HG03196 (cell line): Measurements from ENCODE around the gene ETV5.

Experiments used
- ATAC-seq: cut with Tn5 transposase; IDR thresholded peaks from one replicate; pipeline ENCODE4 v1.9.1; 2021; ENCODE audit not compliant: unreplicated experiment

ETV5 gene

DNA sequence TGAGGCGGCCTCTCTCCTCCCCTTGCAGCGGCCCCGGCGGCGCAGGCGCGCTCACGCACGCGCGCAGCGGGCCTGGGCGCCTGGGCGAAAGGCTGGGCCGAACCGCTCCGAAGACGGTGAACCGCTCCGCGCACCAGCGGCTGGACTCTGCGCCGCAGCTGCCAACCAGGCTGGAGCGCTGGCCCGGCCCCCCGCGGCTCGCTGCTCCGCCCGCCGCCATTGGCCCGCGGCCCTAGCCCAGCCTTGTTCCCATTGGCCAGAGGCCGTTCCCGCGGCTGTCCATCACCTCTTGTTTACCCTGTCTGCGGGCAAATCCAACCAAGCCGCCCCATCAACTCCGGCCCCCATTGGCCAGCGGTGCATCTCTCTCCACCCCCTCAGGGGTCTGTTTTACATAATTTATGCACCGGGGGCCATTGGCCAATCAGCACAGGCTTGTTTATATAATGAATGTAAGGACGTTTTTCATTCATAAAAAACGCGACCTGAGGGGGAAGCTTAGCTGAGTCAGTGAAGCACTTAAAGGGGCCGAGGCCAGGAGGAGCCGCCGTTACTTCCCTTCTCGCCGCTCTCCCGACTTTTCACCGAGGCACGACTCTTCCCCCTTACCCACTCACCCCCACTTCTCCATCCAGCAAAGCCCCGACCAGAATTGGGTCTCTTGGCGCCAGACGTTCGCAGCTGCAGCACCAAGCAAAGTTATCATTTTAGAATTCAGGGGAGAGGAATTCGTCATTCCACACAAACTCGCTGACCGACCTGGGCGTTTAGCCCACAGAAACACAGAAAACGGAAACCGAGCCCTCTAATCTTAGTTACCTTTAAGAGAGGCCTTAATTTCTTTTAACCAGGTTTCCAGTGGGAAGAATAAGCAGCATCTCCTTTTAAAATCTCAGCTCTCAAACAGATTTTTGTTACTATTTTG lies at the start of gene ETV5:
TSS of gene ETV5 (minus strand) at position 149 of the 925 bp plus-strand sequence. CDS start 3,221 bp downstream, outside the sequence.
- peak; percentile 92 for ATAC-seq

DNA sequence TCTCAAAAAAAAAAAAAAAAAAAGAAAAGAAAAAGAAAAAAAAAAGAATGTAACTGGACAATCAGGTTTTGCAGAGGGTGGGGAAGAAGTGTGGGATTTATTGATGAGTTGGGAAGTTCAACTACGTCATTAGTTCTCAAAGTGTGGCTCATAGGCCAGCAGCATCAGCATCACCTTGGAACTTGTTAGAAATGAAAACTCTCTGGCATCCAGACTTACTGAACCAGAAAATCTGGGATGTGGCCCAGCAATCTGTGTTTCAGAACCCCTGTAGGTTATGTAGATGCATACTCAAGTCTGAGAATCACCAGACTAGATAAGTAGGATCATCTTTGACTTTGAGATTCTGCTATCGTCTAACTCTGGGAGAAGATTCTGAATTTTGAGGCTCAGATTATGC lies 45.8 kb upstream of the ETV5 start:
- no peak for ATAC-seq

DNA sequence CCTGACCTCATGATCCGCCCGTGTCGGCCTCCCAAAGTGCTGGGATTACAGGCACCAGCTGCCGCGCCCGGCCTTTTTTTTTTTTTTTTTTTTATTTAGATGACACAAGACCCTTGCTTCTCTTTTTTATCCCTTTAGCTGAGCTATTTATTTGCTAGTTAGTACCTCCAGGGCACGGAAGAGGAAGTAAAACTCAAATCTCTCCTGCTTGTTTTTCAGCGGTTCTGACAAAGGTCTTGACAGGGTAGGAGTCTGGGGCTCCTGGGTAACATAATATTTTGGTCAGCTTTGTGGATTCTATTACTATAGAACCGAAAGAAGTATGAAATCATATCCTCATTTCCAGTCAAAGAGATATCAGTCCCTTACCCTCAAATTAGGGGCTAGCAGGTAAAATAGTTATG lies 44.0 kb upstream of the ETV5 start:
- ATAC-seq, result peak; percentile 82

DNA sequence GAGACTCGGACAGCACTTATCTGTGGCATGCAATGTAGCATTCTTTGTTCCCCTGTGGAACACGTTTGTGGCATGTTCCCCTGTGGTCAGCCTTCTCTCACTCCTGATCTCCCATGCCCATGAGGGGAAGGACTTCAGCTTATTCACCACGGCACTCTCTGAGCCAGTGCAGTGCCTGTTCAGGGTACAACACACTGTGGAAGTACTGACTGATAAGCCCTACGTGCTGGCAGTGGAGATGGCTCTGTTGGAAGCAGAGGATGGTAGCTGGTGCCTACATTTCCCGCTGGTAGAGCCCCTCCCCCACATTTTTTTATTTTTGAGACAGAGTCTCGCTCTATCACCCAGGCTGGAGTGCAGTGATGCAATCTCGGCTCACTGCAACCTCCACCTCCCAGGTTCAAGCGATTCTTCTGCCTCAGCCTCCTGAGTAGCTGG lies 43.5 kb upstream of the ETV5 start:
- peak; percentile 7 for ATAC-seq

DNA sequence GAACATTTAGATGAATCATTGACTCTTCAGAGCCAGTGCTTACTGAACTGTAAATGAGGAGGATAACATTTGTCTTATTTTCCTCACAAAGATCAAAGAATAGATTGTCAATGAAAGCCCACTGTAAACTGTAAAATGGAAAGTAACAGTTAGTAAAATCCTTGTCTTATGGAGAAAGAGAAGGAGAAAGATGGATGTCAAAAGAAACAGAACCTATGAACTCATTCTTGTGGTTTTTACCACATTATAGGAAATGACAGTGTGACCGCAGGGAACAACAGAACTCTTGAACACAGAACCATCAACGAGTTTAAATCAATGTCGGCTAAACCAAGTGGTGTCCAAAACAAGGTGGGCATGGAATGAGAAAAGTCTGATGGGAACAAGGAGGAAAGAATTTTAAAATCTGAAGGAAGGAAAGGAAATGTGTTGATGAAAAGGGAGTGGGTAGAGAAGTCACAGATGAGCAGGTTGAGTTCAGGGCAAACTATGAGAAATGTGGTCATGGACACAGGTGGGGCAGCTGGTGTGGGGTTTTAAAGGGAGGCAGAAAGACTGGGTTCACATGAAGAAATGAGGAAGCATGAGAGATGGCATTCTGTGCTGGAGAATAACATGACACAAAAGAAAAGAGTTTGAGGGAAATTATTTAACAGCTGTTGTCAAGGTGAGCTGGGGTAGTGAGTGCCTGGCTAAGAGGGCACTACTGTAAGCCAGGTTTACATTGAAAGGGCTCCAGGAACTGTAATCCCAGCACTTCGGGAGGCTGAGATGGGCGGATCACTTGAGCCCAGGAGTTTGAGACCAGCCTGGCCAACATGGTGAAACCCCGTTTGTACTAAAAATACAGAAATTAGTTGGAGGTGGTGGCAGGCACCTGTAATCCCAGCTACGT lies 42.4 kb upstream of the ETV5 start:
- ATAC-seq, result no peak

DNA sequence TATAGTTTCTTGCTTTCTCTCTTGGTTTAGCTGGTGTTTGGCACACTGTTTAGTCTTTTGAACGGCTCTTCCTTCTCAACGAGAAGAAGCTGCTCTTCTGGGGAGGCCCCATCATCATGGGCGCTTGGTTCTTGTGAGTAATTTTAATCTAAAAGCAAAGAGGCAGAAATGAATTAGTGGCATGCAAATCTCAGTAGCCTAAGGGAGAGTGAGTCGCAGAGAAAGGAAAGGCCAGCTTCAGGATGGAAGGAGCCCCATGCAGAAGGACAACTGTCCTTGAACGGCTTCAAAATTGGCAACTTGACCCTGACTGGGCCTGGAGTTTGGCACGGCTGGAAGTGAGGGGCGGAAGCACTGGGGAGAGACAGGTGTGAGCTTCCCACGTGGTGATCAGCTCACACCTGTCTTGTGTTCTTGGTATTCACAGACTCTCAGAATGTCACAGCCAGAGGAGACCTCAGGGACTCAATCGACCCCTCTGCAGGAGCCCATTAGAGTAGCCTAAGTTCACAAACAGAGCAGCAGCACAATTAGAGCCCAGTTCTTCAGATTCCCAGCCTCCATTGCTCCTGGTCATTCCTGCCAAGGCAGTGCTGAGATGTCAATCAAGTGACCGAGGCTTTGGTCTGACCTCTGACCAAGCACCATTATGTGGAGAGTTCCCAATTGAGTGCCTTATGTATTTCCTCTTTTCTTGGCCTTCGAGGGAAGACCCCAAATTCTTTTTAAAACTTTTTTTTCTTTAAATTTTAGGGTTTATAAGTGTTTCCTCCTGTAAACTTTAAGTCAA lies 41.3 kb upstream of the ETV5 start:
- no peak for ATAC-seq

DNA sequence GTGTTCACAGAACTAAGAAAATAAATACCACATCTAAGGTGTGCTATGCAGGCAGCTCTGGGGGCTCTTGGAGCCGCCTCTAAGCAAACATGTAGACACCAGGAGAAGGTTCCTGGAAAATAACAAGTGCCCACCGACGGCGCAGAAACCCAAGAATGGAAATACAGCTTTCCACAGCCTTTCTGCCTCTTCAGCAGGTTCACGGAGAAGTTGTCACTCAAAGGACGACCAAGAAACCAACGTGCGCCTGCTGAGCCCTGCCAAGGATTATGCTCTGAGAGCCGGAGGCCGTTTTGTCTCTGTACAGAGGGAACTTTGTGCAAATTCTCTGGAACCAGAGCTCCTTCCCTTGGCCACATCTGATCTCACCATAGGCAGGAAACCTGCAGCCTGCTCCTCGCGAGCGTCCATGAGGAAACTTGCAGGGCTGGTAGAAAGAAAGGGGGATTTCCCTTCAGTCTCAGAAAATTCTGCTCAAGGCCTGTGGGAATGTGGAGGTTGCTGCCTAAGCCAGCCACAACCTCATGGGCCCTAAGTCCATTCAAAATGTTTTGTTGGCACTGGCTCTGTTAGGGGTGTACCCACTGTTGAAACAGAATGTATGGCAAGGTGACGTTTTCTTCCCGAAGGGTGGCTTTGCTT lies 40.6 kb upstream of the ETV5 start:
- no peak for ATAC-seq

DNA sequence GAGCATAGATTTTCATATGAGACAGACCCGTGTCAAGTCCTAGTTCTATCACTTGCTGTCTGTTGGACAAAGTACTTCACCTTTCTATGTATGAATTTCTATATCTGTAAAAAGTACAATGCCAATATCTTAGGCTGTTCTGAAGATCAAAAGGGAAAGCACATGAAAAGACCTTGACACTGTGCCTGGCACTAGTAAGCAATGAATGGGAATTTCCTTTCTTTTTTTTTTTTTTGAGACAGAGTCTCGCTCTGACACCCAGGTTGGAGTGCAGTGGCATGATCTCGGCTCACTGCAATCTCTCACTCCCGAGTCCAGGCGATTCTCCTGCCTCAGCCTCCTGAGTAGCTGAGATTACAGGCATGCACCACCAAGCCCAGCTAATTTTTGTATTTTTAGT lies 35.4 kb upstream of the ETV5 start:
- no peak for ATAC-seq

DNA sequence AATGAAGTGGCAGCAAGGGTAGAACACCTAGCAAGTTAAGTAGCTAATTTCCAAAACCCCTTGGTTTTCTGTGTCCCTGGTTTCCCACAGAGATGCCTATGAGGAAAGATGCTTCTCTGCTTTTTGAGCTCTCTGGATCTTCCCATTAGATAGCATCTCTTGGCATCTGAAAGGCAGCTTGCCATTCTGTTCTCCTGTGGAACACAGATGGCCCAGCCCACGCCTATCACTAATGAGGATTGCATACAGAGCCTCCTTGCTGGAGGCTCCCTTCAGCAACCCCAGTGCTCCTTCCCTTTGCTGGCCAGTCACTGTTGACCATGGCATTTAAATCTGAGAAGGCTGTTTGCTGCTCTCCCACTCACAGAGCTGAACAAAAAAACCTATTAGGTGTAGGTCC lies 34.4 kb upstream of the ETV5 start:
- no peak for ATAC-seq

DNA sequence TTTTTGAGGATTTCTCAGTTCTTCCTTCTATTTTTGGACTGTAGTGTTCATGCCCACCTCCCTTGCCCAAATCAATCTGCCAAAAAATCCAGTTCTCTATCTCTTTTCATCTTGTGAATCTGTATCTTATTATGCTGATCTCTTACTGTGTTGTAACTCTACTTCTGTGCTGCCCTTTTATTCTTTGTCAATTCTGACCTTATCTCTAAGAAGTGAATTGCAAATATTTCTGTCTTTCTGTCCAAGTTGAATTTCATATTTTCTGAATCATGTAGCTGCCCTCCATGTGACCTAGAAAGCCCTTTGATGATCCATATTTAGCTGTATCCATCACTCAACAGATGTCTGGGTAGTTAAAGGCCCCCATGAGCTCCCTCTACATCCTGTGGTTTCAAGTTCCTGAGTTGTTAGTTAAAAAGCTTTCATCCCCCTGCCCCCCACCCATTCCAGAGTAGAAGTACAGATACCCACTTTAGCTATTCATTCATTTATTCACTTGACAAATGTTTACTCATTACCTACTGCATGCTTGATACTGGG lies 33.6 kb upstream of the ETV5 start:
- ATAC-seq, result no peak

DNA sequence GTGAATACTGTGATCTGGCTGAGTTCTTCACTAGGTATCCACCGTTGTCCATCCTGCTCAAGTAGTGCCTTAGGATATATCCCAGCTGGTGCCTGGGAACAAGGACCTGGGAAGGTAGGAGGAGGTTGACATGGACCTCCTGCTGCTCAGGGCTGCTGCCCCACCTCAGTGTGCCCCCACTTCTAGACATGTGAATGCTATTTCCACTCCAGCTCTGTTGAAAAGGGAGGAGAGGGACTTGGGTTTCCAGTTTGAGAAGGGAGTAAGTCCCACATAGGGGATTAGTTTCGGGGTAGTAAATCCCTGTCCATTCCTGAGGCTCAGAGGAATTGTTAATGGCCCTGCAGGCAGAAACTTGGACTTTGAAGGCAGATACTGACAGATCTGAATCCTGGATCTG lies 32.9 kb upstream of the ETV5 start:
- ATAC-seq, result no peak

DNA sequence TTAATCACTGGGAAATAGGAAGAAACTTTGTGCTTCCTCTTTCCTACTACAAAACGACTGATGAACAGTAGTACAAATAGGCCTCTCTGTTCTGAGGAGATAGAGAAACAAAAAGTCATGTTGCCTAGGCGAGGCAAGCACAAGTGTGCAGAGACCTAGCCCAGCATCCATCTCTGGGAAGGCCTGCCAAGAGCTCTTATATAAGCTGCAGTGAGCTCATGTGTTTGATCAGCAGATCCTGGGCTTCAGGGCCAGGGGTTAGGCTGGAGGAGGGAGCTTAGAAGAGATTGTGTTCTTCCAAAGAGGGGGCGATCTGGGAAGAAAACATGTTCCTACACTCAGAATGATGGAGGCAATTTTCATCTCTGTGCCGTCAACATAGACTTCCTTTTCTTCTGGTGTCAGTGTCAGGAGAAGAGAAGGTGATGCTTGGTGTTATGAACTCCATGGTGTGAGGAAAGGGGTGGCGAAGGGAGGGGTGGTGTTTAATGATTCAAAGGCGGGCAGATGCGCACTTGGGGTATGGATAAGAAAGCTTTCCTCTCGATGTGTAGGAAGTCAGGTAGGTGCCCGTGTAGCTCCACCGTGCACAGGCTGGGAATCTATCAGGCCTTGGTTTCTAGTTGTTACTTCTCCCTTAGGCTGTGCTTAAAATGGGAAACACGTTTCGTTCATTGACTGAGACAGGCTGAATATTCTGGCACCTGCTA lies 29.5 kb upstream of the ETV5 start:
- no peak for ATAC-seq

DNA sequence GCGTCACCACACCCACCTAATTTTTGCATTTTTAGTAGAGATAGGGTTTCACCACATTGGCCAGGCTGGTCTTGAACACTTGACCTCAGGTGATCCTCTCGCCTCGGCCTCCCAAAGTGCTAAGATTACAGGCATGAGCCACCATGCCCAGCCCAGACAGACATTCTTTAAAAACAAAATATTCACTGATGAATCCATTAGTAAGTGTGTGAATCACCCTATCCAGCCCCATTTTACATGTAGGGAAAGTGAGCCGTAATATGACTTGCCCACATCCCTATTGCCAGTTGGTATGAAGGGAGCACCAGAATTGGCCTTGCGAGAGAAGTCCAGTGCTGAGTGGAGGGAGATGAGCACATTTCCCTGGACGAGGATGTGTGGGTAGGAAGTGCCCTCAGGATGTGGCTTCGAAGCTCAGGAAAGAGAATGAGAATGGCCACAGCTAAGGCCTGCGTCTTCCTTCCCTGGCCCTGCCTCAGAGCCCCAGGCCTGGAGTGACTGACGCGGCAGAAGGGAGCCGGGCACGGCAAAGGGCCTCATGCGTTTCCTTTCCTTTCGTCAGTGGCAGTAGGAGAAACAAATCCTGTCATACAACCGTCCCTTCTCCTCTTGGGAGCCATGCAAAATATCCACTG lies 28.3 kb upstream of the ETV5 start:
- no peak for ATAC-seq

DNA sequence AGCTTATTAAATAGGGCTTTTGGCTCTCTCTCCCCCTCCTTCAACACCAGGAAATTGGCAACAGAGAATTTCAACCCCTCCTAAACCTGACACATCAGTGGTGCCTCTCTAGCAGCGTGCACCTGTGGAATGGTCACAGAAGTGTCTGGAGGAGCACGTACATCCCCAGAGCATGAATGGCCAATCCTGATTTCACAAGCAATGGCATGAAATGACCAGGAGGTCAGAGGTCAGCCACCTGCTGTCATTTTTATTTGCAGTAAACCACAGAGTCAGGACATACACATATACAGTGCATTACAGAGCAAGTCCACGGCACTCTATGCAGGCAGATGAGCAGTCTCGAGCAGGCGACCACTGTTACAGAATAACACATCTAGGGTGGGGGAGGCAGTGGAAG lies 25.1 kb upstream of the ETV5 start:
- ATAC-seq, result no peak

DNA sequence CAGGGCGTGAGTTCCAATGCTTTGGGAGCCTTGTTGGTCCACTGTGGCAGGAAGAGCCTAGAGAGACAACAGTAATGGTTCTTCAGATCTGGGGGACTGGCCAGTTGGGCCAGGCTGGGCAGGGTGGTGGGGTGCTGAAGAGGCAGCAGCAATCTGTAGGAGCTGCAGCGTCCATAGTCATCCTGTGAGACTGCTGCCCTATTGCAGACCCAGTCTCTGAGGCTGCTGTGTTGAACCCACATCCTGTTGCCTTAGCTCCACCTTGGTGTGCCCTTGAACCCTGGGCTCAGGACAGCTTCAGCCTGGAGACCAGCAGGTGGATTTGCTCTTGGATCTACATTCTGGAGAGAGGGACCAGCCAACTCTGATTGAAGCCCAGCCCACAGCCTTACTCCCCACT lies 23.6 kb upstream of the ETV5 start:
- ATAC-seq, result no peak

DNA sequence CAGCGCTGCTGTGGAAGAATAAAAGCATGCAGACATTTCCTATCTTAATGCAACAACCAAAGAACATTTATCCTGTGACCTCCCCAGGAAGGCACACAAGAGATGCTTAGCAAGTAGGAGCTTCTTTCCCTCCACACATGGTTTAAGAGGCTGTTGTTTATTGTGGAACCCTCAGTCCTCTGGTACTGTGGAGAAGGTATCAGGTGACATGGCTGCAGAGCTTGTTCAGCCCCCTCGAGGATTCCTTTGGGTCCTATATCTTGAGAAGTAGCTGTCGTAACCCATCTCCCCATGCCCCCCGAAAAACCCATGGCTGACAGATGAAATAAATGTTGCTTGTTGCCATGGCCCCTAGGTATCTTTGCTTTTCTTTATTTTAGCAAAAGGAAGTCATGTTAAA lies 20.3 kb upstream of the ETV5 start:
- no peak for ATAC-seq

DNA sequence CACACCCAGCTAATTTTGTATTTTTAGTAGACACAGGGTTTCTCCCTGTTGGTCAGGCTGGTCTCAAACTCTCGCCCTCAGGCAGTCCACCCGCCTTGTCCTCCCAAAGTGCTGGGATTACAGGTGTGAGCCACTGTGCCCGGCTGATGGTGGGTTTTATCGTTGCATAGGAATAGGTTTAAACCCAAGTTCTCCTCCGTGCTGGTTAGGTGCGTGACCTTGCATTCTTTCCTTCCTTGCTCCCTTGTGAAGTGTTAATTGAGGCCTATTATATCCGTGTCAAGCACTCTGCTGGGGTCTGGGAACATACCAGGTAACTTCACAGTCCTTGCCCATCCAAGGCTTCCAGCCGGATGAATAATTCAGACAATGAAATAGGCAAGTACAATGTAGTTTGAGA lies 19.3 kb upstream of the ETV5 start:
- no peak for ATAC-seq

DNA sequence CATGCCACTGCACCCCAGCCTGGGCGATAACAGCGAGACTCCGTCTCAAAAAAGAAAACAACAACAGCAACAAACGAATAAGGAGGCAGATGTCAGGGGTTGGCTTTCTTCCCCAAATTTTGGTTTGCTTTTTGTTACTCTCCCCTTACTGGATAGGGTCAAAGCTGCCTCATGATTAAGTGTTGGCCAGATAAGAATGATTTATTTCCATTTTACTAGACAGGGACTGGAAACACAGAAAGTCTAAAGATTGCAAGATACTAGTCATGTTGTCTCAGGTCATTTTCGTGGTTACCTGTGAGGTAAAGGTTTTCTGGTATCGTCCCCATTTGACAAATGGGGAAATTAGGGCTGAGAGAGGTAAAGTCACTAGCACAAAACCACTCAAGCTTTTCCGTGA lies 18.6 kb upstream of the ETV5 start:
- ATAC-seq, result no peak

DNA sequence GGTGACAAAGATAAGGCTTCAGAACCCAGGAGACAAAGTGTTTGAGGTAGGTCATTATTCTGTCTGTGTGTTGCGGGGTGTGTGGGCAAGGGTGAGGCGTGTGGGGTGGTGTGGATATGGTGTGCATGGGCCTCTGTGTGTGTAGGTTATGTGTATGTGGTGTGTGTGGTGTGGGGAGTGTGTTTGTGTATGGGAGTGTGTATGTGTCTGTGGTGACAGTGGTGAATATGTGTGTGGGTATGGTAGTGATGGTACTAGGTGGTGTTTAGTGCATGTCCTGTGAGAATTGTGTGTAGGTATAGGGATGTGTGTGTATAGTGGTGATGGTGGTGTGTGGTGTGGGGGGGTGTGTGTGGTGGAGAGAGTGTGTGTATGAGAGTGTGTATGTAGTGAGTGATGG lies 16.2 kb upstream of the ETV5 start:
- ATAC-seq, result no peak
